Metanephros (tissue), 1 donor: Measurements from ENCODE around the gene APBA2. TPM values are rescaled to one million over a fixed set of nuclear protein-coding genes. Genes with fewer than 3 reads are reported as not detected.

Experiments used
- total RNA-seq: library from RNA; depleted of rRNA; stranded (reverse); fragments of >200 nt; gene quantifications from one replicate; pipeline ENCODE4 v1.2.3, GENCODE V29; 2014

Gene APBA2
- 15.9 TPM for total RNA-seq

GRCh38 chr15:28885630-28886430 lies at the start of gene APBA2:
Gene APBA2, plus strand, starts transcription at chr15:28885974. Its CDS starts 167,911 bp downstream, at chr15:29053885.

GRCh38 chr15:28848521-28848920 lies 37.3 kb upstream of the APBA2 start, which contains the start of gene GOLGA6L7:
Gene GOLGA6L7, minus strand, starts transcription at chr15:28848644. Its CDS starts 95 bp downstream, at chr15:28848549.

Other genes with a start within 250 kb of the APBA2 start
- gene GOLGA8M, start 173.6 kb upstream of the APBA2 start, total RNA-seq = 3.7 TPM
- not detected for gene GOLGA6L7, start 37.3 kb upstream of the APBA2 start, total RNA-seq